ENCODE measurements around the gene VWDE. TPM values are rescaled to one million over a fixed set of nuclear protein-coding genes. Genes with fewer than 3 reads are reported as not detected.

VWDE gene
- polyA plus RNA-seq, 4 donors = 3.8 to 5.5 (median 4.4) TPM

- no peak for DNase-seq (ENCODE audit: low read depth in 4 of 4, low spot score in 3 of 4)
These were observed 107.6 kb downstream of the VWDE start for GRCh38 chr7:12296051-12296570.

GRCh38 chr7:12294701-12295100 lies 109.0 kb downstream of the VWDE start:
- no peak for DNase-seq (ENCODE audit: low read depth in 4 of 4, low spot score in 3 of 4)

- DNase-seq (ENCODE audit: low read depth in 4 of 4, low spot score in 3 of 4) = no peak
These were observed 111.8 kb downstream of the VWDE start for GRCh38 chr7:12291870-12292269.

- no peak for DNase-seq (ENCODE audit: low read depth in 4 of 4, low spot score in 3 of 4)
These were observed 112.9 kb downstream of the VWDE start for GRCh38 chr7:12290761-12291160.

- no peak for DNase-seq (ENCODE audit: low read depth in 4 of 4, low spot score in 3 of 4)
These were observed 113.7 kb downstream of the VWDE start for GRCh38 chr7:12289996-12290395.

- DNase-seq (ENCODE audit: low read depth in 4 of 4, low spot score in 3 of 4) = no peak
These were observed 115.8 kb downstream of the VWDE start for GRCh38 chr7:12287901-12288300.

- DNase-seq (ENCODE audit: low read depth in 4 of 4, low spot score in 3 of 4) = no peak
These were observed 122.6 kb downstream of the VWDE start for GRCh38 chr7:12281038-12281437.

Other genes starting within 250 kb of the VWDE start
- gene TMEM106B, start 192.6 kb downstream of the VWDE start, polyA plus RNA-seq (ENCODE audit: insufficient read length in 4 of 4) = 100 to 1,000 TPM in 3 of 4 donors, 10 to 100 TPM in 1; 96.7 to 122 (median 117) TPM
- 100 to 1,000 TPM; 111 to 139 (median 118) TPM for gene SCIN, start 166.9 kb upstream of the VWDE start, polyA plus RNA-seq (ENCODE audit: insufficient read length in 4 of 4)